Measurements from ENCODE around the gene TUBB2A. TPM values are rescaled to one million over a fixed set of nuclear protein-coding genes. Genes with fewer than 3 reads are reported as not detected.

TUBB2A gene
- total and polyA plus RNA-seq, 2 of the 13 experiments (the other 11 are each of a cell fraction or from before 2014, with no cell fraction given), result 35.3 to 106 TPM

DNA sequence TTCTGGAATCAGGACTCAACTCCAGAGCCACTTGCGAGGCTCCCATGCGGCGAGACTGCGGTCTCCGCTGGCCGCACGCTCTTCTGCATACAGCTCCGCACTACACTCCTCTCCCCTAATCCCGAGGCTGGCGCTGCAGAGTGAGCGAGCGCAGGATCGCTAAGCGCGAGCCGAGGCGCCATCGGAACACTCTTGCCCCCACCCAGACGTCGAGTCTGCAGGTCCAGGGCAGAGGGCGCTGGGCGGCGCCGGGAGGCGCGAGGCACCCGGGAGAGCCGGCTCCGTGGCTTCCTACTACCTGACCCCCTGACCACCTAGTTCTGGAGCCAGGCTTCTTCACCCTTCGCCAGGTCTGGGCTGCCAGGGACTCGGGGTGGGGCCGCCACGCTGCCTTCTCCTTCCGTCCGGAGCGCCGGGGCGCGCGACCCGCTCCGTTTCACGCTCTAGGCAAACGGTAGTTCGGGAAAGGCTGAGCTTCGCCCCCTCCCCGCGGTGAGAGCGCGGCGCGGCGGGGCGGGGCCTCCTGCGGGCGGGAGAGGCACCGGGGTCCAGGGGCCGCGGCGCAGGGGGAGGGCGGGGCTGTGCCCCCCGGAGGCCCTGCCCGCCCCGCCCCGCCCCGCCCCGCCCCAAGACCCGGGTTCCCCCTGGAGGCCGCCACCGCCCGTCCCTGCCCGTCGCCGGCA is 5.4 kb upstream of the TUBB2A start (continued):
- TF ChIP-seq, protein P1, sequence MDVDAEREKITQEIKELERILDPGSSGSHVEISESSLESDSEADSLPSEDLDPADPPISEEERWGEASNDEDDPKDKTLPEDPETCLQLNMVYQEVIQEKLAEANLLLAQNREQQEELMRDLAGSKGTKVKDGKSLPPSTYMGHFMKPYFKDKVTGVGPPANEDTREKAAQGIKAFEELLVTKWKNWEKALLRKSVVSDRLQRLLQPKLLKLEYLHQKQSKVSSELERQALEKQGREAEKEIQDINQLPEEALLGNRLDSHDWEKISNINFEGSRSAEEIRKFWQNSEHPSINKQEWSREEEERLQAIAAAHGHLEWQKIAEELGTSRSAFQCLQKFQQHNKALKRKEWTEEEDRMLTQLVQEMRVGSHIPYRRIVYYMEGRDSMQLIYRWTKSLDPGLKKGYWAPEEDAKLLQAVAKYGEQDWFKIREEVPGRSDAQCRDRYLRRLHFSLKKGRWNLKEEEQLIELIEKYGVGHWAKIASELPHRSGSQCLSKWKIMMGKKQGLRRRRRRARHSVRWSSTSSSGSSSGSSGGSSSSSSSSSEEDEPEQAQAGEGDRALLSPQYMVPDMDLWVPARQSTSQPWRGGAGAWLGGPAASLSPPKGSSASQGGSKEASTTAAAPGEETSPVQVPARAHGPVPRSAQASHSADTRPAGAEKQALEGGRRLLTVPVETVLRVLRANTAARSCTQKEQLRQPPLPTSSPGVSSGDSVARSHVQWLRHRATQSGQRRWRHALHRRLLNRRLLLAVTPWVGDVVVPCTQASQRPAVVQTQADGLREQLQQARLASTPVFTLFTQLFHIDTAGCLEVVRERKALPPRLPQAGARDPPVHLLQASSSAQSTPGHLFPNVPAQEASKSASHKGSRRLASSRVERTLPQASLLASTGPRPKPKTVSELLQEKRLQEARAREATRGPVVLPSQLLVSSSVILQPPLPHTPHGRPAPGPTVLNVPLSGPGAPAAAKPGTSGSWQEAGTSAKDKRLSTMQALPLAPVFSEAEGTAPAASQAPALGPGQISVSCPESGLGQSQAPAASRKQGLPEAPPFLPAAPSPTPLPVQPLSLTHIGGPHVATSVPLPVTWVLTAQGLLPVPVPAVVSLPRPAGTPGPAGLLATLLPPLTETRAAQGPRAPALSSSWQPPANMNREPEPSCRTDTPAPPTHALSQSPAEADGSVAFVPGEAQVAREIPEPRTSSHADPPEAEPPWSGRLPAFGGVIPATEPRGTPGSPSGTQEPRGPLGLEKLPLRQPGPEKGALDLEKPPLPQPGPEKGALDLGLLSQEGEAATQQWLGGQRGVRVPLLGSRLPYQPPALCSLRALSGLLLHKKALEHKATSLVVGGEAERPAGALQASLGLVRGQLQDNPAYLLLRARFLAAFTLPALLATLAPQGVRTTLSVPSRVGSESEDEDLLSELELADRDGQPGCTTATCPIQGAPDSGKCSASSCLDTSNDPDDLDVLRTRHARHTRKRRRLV (CRISPR knock-in tag; IDR thresholded peaks at IDR 0.05), result peak; percentile 65; the same call in 1 of the 2 replicates
- peak; percentile 75; the same call in 1 of the 2 replicates for TF ChIP-seq RNF2 (conservative IDR thresholded peaks at IDR 0.05; ENCODE audit: low read depth)
- TF ChIP-seq ZNF496 (CRISPR knock-in tag; IDR thresholded peaks at IDR 0.05; ENCODE audit: insufficient replicate concordance), result no peak
- TF ChIP-seq ZNF160 (CRISPR knock-in tag; IDR thresholded peaks at IDR 0.05), result peak; percentile 78; the same call in 1 of the 2 replicates
- TF ChIP-seq SMAD9 (CRISPR knock-in tag; IDR thresholded peaks at IDR 0.05), result peak; percentile 82; the same call in 1 of the 2 replicates
- no peak for TF ChIP-seq CCAR2 (optimal IDR thresholded peaks at IDR 0.05; ENCODE audit: low read depth, low read length)
- peak; percentile 30; the same call in 1 of the 3 replicates for TF ChIP-seq MXI1 (IDR thresholded peaks at IDR 0.05; ENCODE audit: borderline replicate concordance, low read depth, low read length)
- peak; percentile 84 for TF ChIP-seq ZNF891 (CRISPR knock-in tag; IDR thresholded peaks at IDR 0.05)
- peak; percentile 81 for TF ChIP-seq RAD21 (CRISPR knock-in tag; IDR thresholded peaks at IDR 0.05)
- TF ChIP-seq, protein P2, sequence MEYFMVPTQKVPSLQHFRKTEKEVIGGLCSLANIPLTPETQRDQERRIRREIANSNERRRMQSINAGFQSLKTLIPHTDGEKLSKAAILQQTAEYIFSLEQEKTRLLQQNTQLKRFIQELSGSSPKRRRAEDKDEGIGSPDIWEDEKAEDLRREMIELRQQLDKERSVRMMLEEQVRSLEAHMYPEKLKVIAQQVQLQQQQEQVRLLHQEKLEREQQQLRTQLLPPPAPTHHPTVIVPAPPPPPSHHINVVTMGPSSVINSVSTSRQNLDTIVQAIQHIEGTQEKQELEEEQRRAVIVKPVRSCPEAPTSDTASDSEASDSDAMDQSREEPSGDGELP (IDR thresholded peaks at IDR 0.05; ENCODE audit: borderline replicate concordance, low read depth), result no peak
- peak; percentile 96 for TF ChIP-seq AGO2 (optimal IDR thresholded peaks at IDR 0.05; ENCODE audit: low read depth, low read length)
- no peak for TF ChIP-seq TBL1XR1 (IDR thresholded peaks at IDR 0.05; ENCODE audit: borderline replicate concordance, low read length, partially characterized antibody)
- TF ChIP-seq, protein P3, sequence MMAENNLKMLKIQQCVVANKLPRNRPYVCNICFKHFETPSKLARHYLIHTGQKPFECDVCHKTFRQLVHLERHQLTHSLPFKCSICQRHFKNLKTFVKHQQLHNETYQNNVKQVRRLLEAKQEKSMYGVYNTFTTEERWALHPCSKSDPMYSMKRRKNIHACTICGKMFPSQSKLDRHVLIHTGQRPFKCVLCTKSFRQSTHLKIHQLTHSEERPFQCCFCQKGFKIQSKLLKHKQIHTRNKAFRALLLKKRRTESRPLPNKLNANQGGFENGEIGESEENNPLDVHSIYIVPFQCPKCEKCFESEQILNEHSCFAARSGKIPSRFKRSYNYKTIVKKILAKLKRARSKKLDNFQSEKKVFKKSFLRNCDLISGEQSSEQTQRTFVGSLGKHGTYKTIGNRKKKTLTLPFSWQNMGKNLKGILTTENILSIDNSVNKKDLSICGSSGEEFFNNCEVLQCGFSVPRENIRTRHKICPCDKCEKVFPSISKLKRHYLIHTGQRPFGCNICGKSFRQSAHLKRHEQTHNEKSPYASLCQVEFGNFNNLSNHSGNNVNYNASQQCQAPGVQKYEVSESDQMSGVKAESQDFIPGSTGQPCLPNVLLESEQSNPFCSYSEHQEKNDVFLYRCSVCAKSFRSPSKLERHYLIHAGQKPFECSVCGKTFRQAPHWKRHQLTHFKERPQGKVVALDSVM (CRISPR knock-in tag; IDR thresholded peaks at IDR 0.05), result no peak
- TF ChIP-seq, protein P4, sequence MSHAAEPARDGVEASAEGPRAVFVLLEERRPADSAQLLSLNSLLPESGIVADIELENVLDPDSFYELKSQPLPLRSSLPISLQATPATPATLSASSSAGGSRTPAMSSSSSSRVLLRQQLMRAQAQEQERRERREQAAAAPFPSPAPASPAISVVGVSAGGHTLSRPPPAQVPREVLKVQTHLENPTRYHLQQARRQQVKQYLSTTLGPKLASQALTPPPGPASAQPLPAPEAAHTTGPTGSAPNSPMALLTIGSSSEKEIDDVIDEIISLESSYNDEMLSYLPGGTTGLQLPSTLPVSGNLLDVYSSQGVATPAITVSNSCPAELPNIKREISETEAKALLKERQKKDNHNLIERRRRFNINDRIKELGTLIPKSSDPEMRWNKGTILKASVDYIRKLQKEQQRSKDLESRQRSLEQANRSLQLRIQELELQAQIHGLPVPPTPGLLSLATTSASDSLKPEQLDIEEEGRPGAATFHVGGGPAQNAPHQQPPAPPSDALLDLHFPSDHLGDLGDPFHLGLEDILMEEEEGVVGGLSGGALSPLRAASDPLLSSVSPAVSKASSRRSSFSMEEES (CRISPR knock-in tag; IDR thresholded peaks at IDR 0.05), result peak; percentile 71
- peak; percentile 74 for TF ChIP-seq YY1 (IDR thresholded peaks at IDR 0.05; ENCODE audit: insufficient read depth, insufficient replicate concordance, low read depth, low read length)
- TF ChIP-seq POLR2G (IDR thresholded peaks at IDR 0.05; ENCODE audit: low read depth, low read length), result peak; percentile 87
- TF ChIP-seq, protein P5, sequence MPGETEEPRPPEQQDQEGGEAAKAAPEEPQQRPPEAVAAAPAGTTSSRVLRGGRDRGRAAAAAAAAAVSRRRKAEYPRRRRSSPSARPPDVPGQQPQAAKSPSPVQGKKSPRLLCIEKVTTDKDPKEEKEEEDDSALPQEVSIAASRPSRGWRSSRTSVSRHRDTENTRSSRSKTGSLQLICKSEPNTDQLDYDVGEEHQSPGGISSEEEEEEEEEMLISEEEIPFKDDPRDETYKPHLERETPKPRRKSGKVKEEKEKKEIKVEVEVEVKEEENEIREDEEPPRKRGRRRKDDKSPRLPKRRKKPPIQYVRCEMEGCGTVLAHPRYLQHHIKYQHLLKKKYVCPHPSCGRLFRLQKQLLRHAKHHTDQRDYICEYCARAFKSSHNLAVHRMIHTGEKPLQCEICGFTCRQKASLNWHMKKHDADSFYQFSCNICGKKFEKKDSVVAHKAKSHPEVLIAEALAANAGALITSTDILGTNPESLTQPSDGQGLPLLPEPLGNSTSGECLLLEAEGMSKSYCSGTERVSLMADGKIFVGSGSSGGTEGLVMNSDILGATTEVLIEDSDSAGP (CRISPR knock-in tag; IDR thresholded peaks at IDR 0.05; ENCODE audit: borderline replicate concordance), result peak; percentile 92; the same call in 1 of the 2 replicates

All from HepG2 (cell line).